ENCODE results near the gene WDR36.
"Not testable (repeated sequence)": the region's sequence is repeated elsewhere in the genome, so short reads cannot be mapped to it uniquely, and the experiment has no call there.

- TF ChIP-seq, protein P1, sequence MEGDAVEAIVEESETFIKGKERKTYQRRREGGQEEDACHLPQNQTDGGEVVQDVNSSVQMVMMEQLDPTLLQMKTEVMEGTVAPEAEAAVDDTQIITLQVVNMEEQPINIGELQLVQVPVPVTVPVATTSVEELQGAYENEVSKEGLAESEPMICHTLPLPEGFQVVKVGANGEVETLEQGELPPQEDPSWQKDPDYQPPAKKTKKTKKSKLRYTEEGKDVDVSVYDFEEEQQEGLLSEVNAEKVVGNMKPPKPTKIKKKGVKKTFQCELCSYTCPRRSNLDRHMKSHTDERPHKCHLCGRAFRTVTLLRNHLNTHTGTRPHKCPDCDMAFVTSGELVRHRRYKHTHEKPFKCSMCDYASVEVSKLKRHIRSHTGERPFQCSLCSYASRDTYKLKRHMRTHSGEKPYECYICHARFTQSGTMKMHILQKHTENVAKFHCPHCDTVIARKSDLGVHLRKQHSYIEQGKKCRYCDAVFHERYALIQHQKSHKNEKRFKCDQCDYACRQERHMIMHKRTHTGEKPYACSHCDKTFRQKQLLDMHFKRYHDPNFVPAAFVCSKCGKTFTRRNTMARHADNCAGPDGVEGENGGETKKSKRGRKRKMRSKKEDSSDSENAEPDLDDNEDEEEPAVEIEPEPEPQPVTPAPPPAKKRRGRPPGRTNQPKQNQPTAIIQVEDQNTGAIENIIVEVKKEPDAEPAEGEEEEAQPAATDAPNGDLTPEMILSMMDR (IDR thresholded peaks at IDR 0.05) = not testable (repeated sequence)
- not testable (repeated sequence) for TF ChIP-seq POLR2A (IDR thresholded peaks at IDR 0.05)
Observed at GRCh38 chr5:111141471-111141870, 49.3 kb downstream of the WDR36 start.
